GM12872 (cell line): ENCODE data around the gene JAK1.

Experiments
- CTCF ChIP-seq: IDR thresholded peaks from 3 replicates; pipeline ENCODE4 v1.5.1; 2011; ENCODE audit warnings: low read depth, mild to moderate bottlenecking, low read length, moderate library complexity; ENCODE audit not compliant: insufficient read depth

JAK1 gene

GRCh38 chr1:64942675-64943074 is 23.7 kb downstream of the JAK1 start:
- TF ChIP-seq CTCF: no peak

GRCh38 chr1:64942118-64942517 is 24.2 kb downstream of the JAK1 start:
- no peak for TF ChIP-seq CTCF

- TF ChIP-seq CTCF: no peak
These were observed 24.8 kb downstream of the JAK1 start for GRCh38 chr1:64941461-64942117.

GRCh38 chr1:64940025-64940424 is 26.3 kb downstream of the JAK1 start:
- no peak for TF ChIP-seq CTCF

GRCh38 chr1:64938991-64939390 is 27.4 kb downstream of the JAK1 start:
- no peak for TF ChIP-seq CTCF

GRCh38 chr1:64936956-64937355 is 29.4 kb downstream of the JAK1 start:
- no peak for TF ChIP-seq CTCF

- TF ChIP-seq CTCF: no peak
These were observed 30.7 kb downstream of the JAK1 start for GRCh38 chr1:64935551-64936155.
